Ishikawa (cell line): Measurements from ENCODE around the gene SLC12A6.

Source experiments
- CEBPB ChIP-seq: IDR thresholded peaks from 2 replicates; pipeline ENCODE4 v1.6.1; 2012
- EP300 ChIP-seq: IDR thresholded peaks from 2 replicates; pipeline ENCODE4 v1.6.1; 2012; ENCODE audit warnings: borderline replicate concordance
- RAD21 ChIP-seq: IDR thresholded peaks from 2 replicates; pipeline ENCODE4 v1.6.1; 2012; ENCODE audit warnings: low read depth
- TCF12 ChIP-seq: IDR thresholded peaks from 2 replicates; pipeline ENCODE4 v1.6.1; 2012; ENCODE audit warnings: low read depth
- TF ChIP-seq, protein P1 (sequence below): IDR thresholded peaks from 2 replicates; pipeline ENCODE4 v1.6.1; 2012

GRCh38 chr15:34266751-34267150 lies 70.8 kb downstream of the SLC12A6 start:
- TF ChIP-seq EP300 (no peak), TCF12 (no peak), CEBPB (no peak), RAD21 (no peak)
- TF ChIP-seq, protein P1, sequence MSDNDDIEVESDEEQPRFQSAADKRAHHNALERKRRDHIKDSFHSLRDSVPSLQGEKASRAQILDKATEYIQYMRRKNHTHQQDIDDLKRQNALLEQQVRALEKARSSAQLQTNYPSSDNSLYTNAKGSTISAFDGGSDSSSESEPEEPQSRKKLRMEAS = no peak
